ENCODE data around the gene CPNE2.
A peak's percentile ranks its signal among the peaks of the same experiment; 100 is the strongest.

The CPNE2 gene

GRCh38 chr16:57191056-57191571 lies 98.7 kb downstream of the CPNE2 start:
- Histone ChIP-seq H3K36me3 (replicated peaks) (no peaks in the 10 kb centered on the region), H3K27me3 (replicated peaks) (no peaks in the 10 kb centered on the region), H3K27ac (peak overlapping the region; percentile 84), H3K4me3 (ENCODE audit: low read depth, low read length) (no peak overlapping the region)
- DNase-seq = peak; percentile 15
- in situ Hi-C loops (cut with HindIII; ENCODE audit: low pct_ligation_motif_present, low sequenced_read_pairs) = no loop called here
- no peak for TF ChIP-seq CTCF (IDR thresholded peaks at IDR 0.05; ENCODE audit: low read depth, low read length, missing control alignments)

GRCh38 chr16:57192146-57192545 lies 99.8 kb downstream of the CPNE2 start:
- peak; percentile 31 for DNase-seq
- H3K4me3 ChIP-seq (ENCODE audit: low read depth, low read length) = no peak overlapping the region
- in situ Hi-C loops (cut with HindIII; ENCODE audit: low pct_ligation_motif_present, low sequenced_read_pairs) = no loop called here
- peak overlapping the region; percentile 84 for H3K27ac ChIP-seq
- no peaks in the 10 kb centered on the region for H3K36me3 ChIP-seq (replicated peaks)
- no peaks in the 10 kb centered on the region for H3K27me3 ChIP-seq (replicated peaks)
- no peak for TF ChIP-seq CTCF (IDR thresholded peaks at IDR 0.05; ENCODE audit: low read depth, low read length, missing control alignments)

- peak; percentile 3 for DNase-seq
Measured at GRCh38 chr16:57192720-57193486, 100.5 kb downstream of the CPNE2 start.

DNA sequence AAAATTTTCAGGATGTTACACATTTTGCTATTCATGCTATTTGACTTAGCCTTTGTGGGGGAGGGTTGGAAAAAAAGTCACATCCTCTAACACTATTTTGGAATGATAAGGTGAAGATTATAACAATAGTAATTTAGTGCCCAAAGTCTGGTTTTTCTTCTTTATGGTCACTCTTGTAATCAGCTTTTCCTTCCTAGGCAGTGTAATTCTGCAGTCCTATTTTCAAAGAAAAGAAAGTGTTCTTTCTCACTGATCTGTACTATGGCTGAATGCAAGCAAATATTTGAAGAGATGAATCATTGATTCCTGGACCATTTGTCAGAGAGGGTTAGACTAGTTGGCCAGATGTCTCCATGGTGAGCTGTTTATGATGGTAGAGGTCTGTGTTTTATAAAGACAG lies 102.1 kb downstream of the CPNE2 start:
- no peaks in the 10 kb centered on the region for H3K27me3 ChIP-seq (replicated peaks)
- in situ Hi-C loops (cut with HindIII; ENCODE audit: low pct_ligation_motif_present, low sequenced_read_pairs) = no loop called here
- peak overlapping the region; percentile 84 for H3K27ac ChIP-seq
- H3K4me3 ChIP-seq (ENCODE audit: low read depth, low read length) = no peak overlapping the region
- H3K36me3 ChIP-seq (replicated peaks) = no peaks in the 10 kb centered on the region
- no peak for TF ChIP-seq CTCF (IDR thresholded peaks at IDR 0.05; ENCODE audit: low read depth, low read length, missing control alignments)
- DNase-seq = peak; percentile 88

More at GRCh38 chr16:57192720-57193486, 100.5 kb downstream of the CPNE2 start:
- Histone ChIP-seq H3K4me3 (ENCODE audit: low read depth, low read length) (no peak overlapping the region), H3K27me3 (replicated peaks) (no peaks in the 10 kb centered on the region), H3K27ac (peak overlapping the region; percentile 84), H3K36me3 (replicated peaks) (no peaks in the 10 kb centered on the region)
- in situ Hi-C loops (cut with HindIII; ENCODE audit: low pct_ligation_motif_present, low sequenced_read_pairs) = no loop called here
- no peak for TF ChIP-seq CTCF (IDR thresholded peaks at IDR 0.05; ENCODE audit: low read depth, low read length, missing control alignments)

DNA sequence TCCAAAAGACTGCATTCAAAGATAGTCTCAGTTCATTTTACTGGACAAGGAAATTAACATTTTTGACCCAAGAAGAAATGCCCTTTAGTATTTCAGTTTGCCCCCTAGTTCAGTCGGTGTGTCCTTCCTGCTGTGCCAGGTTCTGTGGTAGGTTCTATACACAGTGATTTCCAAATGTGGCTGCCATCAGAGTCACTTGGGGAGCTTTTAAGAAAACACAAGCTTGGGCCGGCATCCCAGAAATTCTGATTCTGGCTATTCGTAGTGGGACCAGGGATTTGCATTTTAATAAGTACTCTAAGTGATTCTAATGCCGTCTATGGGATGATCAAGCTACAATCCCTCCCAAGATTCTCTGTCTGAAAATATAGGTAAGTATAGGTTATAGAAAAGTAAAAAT lies 103.9 kb downstream of the CPNE2 start:
- H3K27ac ChIP-seq = no peak overlapping the region
- TF ChIP-seq CTCF (IDR thresholded peaks at IDR 0.05; ENCODE audit: low read depth, low read length, missing control alignments) = no peak
- no peaks in the 10 kb centered on the region for H3K27me3 ChIP-seq (replicated peaks)
- no peak overlapping the region for H3K4me3 ChIP-seq (ENCODE audit: low read depth, low read length)
- in situ Hi-C loops (cut with HindIII; ENCODE audit: low pct_ligation_motif_present, low sequenced_read_pairs) = no loop called here
- H3K36me3 ChIP-seq (replicated peaks) = no peaks in the 10 kb centered on the region
- DNase-seq = no peak

All from brain microvascular endothelial cell (primary cell).